SK-N-SH treated with all-trans-retinoic acid at 6 μM for 48 hours (cell line): Measurements from ENCODE around the gene SPOCK2.

Experiments used
- TCF4 ChIP-seq: fragments of 250-450 bp; sonication (Bioruptor Pico); IDR thresholded peaks from 2 replicates; pipeline ENCODE4 v1.8.0; 2021; ENCODE audit warnings: mild to moderate bottlenecking, moderate library complexity, borderline replicate concordance
- ZFP3 ChIP-seq: fragments of 250-450 bp; sonication (Bioruptor Pico); IDR thresholded peaks from 2 replicates; pipeline ENCODE4 v1.5.0; 2020; ENCODE audit warnings: mild to moderate bottlenecking, moderate library complexity

- TF ChIP-seq TCF4 (CRISPR knock-in tag) = no peak
- no peak for TF ChIP-seq ZFP3
Observed at GRCh38 chr10:72062382-72062781, 26.0 kb downstream of the SPOCK2 start.
